Iris pigment epithelial cell (primary cell): ENCODE results near the gene CAAP1.
A peak's percentile ranks its signal among the peaks of the same experiment; 100 is the strongest.
"Not testable (repeated sequence)": the region's sequence is repeated elsewhere in the genome, so short reads cannot be mapped to it uniquely, and the experiment has no call there.

Experiments used
- DNase-seq: peaks from one replicate; pipeline ENCODE4 v3.0.0-alpha.2; 2011; ENCODE audit warnings: low read depth

Gene CAAP1, protein sequence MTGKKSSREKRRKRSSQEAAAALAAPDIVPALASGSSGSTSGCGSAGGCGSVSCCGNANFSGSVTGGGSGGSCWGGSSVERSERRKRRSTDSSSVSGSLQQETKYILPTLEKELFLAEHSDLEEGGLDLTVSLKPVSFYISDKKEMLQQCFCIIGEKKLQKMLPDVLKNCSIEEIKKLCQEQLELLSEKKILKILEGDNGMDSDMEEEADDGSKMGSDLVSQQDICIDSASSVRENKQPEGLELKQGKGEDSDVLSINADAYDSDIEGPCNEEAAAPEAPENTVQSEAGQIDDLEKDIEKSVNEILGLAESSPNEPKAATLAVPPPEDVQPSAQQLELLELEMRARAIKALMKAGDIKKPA

DNA sequence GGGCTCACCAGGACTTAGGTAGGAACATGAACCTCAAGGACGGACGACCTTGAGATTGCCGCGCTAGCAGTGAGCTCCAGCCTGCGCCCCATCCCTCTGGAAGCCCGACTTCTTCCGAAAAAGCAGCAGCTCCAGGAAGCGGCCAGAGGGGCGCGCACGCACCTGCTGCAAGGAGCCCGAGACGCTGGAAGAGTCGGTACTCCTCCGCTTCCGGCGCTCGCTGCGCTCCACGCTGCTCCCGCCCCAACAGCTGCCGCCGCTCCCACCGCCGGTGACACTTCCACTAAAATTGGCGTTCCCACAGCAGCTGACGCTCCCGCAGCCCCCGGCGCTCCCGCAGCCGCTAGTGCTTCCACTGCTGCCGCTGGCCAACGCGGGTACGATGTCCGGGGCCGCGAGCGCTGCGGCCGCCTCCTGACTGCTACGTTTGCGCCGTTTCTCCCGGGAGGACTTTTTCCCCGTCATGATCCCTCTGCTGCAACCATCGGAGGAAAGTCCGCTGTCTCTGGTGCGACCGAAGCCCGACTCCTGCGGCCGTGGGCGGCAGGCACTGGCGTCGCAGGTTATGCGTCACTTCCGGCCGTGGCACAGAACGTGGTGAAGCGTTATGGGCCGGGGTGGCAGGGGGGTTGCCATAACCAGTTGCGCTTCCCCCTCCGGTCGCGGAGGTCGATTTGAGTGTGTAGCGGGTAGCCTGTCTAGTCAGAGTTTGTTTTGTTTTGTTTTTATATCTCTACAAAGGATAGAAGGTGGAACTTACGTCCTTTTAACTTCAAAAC is at the start of gene CAAP1:
Gene CAAP1, minus strand, starts transcription at position 552 of the 779 bp plus-strand sequence. Its CDS starts 87 bp downstream, at position 465.
- DNase-seq, result peak; percentile 94

DNA sequence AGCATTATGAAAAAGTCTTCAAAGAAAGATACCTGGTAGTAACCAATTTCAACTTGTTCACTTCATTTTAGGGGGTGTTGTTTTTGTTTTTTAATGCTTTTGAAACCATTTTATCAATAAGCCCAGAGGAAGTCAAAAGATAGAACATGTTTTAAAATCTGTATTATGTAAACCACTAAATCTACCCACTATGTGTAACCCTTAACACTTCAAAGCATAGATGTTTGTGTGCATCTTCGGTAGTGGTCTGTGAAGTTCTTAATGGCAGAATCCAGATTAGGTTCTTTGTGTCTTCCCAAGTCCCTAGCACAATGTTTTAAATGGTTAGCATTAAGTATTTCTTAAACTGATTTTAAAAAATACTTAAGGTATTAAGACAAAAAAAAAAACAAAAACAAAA is 48.2 kb upstream of the CAAP1 start:
- DNase-seq, result no peak

DNA sequence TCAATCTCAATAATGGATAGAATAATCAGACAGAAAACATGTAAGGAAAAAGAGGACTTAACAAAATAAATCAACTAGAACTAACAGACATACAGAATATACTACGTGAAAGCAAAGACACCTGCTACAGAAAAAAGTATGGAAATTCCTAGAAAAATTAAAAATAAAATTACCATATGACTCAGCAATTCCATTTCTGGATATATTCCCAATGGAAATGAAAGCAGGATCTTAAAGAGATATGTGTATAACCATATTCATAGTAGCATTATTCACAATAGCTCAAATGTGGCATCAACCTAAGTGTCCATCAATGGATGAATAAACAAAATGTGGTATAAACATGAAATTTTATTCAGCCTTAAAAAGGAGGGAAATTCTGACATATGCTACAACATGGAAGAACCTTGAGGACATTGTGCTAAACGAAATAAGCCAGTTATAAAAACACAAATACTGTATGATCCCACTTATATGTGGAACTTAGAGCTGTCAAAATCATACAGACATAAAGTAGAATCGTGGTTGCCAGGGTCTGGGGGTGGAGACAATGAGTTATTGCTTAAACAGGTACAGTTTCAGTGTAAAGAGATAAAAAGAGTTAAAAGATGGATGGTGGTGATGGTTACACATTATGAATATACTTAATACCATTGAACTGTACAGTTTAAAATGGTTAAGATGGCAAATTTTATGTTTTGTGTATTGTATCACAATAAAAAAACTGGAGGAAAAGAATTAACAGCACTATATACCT is 47.5 kb upstream of the CAAP1 start:
- no peak for DNase-seq

DNA sequence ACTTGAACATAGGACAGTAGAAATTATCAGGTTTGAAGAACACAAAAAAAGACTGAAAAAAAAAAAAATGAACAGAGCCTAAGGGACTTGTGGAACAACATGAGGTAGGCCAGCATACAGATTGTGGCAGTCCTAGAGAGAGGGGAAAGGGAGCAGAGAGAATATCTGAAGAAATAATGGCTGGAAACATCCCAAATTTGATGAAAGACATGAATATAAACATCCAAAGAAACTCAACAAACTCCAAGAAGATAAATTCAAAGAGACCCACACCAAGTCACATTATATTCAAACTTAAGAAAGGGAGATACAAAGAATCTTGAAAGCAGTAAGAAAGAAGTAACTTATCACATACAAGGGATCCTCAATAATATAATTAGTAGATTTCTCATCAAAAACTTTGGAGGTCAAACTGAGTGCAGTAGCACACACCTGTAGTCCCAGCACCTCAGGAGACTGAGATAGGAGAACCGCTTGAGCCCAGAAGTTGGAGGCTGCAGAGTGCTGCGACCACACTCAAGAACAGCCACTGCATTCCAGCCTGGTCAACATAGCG is 45.3 kb upstream of the CAAP1 start:
- DNase-seq, result no peak

DNA sequence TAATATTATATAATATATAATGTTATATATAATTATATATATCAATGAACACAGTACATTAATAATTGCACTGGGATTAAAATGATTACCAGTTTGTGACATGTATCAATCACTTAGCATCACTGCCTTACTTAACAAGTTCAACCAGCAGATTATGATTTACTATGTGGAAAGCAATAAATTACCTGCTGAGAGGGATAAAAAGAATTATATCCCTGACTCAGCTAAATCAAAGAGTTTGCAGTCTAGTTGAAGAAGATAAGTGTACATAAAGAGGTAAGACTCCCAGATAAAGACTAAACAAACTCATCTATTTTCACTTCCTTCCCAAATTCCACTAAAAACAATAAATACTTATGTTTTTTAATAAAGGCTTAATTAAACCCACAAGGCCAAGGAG is 43.2 kb upstream of the CAAP1 start:
- no peak for DNase-seq

DNA sequence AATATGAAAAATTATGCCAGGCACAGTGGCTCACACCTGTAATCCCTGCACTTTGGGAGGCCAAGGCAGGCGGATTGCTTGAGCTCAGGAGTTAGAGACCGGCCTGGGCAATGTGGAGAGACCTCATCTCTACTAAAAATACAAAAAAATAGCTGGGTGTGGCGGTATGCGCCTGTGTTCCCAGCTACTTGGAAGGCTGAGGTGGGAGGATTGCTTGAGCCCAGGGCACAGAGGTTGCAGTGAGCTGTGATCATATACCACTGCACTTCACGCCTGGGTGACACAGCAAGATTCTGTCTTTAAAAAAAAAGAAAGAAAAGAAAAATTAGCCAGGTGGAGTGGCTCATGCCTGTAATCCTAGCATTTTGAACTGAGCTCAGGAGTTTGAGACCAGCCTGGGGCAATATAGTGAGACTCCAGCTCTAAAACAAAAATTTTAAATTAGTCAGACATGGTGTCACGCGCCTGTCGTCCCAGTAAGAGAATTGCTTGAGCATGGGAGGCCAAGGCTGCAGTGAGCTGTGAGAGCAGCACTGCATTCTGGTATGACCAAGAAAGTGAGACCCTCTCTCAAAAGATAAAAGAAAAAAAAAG is 36.4 kb upstream of the CAAP1 start:
- no peak for DNase-seq

DNA sequence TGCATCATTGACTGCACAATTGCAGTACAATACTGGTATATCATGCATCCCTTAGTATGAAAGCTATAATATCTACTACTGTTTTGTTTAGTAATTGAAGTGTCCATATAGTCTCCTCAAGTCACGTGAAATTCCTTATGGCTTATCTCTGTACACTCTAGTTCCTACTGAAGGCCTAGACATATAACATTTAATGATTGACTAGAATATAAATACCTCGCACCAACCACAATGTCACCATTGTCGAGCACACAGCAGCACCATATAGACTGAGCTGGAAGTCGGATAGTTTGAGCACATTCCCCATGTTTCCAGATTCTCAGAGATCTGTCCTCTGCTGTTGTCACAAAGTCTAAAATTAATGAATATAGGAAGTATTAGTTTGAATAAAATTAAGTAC is 33.0 kb upstream of the CAAP1 start:
- DNase-seq, result no peak

DNA sequence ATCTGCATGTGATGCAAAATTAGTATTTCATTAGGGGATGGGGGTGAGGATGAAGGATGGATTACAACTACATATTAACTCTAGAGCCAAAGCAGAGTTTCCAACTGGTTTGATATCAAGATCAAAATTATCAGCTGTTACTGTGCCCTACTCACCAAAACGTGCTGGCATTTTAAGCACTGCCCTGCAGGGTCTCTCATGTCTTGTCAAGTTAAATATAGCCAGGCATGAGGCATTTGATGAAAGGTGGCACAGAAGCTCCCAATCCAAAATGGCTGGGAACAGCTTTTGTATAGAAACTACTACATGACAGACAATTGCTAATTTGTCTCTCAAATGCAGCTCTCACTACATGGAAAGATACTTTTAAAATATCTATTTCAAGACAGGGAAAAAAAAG is 27.1 kb upstream of the CAAP1 start:
- no peak for DNase-seq

DNA sequence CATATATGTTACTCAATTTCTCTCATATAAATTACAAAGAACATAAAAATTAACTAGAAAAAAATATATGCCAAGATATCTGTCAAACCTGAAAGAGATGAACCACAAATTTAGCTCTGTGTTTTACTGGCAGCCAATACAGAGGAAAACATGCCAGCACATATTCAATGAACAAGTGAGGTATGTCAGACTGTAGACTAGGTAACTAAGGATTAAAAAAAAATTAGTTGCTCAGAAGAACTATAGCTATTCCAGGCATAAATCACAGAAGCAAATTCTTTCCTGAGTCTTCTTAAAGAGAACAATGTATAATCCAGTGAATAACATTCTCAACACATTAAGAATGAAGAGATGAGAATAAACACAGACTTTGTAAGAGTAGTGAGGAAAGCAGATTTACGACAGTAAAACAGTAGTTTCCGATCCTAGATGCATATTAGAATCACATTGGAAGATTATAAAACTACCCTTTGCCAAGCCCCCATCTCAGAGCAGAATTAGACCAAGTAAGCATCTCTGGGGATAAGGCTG is 20.6 kb upstream of the CAAP1 start:
- no peak for DNase-seq

DNA sequence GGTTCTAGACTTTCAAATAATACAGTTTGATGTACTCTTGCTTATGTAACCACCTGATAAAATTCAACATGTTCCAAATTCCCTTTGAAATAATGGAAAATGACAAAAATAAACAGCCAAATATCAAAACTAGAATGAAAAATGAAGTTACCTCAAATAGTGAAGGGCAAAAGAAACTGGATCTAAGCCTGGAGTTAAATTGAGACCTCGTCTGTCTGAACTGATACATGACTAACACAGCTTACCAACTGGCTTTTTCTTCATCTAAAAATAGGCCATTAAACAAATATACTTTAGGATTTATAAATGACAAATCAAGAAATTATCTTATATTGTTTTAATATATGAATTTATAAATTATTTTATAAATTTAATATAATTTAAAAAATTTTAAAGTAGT is 12.1 kb upstream of the CAAP1 start:
- DNase-seq, result no peak

DNA sequence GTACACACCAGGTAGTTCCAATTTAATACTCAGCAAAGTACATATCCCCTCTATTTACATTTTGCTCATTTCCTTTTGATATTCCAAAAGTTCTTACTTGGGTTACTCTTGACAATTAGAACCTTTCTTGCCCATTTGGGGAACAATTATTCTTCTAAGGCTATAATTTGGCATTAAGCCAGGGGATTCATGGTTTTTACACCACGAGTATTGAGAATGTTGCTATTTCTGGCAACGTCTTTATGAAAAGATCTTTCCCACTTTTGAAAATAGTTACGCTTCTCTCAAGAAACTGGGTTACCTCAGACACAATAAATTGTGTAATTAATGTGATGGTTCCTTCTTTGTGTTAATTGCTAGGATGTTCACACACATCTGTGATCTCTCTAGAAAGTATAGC is 11.5 kb upstream of the CAAP1 start:
- DNase-seq, result no peak

DNA sequence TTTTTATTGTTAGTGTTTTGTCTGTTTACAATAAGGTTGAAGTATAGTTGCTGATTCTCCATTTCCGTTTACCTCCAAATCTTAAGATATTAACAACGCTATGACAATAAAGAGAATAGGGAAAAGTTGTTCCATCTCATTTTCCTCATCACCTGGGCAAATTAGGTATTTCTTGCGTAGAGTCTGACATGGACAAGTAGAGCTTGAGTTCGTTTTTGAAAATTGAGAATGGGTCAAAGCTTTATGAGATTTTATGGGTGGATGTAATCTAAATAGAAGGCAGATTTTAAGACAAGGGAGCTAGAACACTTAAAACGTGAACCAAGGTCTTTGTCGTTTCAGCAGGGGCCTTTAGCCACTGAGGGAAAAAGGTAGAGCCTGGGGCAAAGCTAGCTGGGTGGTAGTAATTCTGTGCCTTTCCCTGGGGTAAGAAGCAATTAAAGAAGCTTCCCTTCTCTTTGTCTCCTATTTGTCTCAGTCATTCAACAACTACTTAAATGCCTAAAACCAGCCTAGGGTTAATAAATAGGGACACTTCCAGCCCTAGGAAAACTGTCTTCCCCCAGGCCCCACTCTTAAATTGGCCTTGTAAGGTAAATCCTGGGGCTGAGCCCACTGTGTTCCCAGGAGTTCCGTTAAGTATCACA is 551 bp upstream of the CAAP1 start:
- DNase-seq, result no peak

DNA sequence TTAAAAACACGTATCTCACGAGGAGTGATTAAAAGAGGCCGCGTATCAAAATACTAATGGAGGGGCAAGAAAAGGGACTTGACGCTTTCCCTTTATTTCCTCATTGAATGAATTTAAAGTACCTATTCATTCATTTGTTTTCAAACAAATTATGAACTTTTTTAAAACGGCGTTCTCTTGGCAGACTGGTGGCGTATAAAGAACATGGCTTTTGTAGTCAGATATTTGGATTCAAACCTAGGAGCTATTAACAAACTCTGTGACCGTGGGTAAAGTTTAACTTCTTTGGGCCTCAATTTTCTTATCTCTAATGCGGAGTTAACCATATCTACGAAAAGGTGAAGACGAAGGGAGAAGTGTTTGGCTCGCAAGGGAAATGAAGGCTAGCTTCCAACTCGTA is 876 bp downstream of the CAAP1 start:
- DNase-seq, result peak; percentile 12

DNA sequence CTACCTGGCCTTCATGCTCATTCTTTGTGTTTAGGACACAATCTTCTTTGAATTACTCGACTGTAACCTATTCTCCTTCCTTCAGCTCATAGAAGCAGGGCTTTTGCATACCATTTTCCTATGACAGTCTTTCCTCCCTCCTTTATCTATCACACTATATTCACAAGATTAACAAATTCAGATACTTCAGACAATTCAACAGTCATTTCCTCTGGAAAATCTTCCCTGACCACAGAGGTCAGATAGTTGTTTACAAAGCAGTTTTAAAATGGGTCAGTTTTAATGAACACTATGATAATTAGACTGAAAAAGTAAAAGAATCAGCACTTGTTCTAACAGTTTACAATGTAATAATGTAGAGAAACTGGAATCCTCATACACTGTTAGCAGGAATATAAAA is 4.3 kb downstream of the CAAP1 start:
- peak; percentile 57 for DNase-seq

DNA sequence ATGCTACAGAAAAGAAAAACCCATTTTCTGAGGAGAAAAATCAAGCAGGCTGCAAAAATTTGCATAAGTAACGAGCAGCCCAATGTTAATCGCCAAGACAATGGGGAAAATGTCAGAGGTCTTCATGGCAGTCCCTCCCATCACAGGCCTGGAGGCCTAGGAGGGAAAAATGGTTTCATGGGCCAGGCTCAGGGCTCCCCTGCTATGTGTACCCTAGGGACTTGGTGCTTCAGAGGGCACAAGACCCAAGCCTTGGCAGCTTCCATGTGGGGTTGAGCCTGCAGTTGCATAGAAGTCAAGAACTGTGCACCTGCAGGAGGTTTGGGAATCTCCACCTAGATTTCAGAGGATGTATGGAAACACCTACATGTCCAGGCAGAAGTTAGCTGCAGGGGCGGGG is 10.4 kb downstream of the CAAP1 start:
- DNase-seq, result no peak

DNA sequence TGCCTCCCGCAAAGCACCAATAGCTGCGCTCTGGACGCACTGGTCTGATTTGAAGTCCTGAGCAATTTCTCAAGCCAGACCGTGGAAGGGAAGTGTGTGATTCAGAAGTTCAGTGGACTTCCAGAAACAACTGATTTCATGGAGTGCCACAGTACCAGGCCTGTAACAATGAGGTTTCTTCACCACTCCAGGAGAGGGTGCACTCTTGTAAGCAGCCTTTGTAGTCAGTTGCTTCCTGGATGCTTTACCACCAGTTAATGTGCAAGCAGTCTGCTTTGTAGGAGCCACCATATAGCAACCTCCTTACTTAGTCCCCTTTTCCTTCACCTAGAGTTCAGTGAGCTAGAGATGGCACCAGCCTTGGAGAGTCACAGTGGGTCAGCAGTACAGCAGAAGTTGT is 12.3 kb downstream of the CAAP1 start:
- no peak for DNase-seq

DNA sequence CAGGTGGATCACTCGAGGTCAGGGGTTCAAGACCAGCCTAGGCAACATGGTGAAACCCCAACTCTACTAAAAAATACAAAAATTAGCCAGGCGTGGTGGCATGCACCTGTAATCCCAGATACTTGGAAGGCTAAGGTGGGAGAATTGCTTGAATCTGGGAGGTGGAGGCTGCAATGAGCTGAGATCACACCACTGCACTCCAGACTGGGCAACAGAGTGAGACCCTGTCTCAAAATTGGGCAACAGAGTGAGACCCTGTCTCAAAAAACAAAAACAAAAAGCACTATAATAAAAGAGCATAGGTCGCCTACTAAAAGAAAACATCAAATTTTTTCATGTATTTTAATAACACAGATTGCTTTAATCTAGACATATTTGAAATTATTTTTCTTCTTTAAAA is 17.4 kb downstream of the CAAP1 start:
- DNase-seq, result not testable (repeated sequence)

DNA sequence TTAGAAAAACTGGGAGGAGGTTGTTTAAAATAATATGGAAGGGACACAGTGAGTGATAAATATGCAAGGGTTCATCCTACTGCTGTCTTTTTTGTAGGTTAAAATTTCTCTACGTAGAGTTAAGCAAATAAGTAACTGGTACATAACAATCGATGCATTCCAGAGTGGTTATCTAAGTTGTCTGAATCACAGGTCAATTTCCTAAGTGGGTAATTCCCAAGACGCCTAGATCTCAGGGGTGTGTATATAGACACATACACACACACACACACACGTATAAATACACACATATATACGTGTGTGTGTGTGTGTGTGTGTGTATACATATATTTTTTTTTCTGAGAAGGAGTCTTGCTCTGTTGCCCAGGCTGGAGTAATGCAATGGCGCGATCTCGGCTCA is 22.3 kb downstream of the CAAP1 start:
- DNase-seq, result peak; percentile 90

DNA sequence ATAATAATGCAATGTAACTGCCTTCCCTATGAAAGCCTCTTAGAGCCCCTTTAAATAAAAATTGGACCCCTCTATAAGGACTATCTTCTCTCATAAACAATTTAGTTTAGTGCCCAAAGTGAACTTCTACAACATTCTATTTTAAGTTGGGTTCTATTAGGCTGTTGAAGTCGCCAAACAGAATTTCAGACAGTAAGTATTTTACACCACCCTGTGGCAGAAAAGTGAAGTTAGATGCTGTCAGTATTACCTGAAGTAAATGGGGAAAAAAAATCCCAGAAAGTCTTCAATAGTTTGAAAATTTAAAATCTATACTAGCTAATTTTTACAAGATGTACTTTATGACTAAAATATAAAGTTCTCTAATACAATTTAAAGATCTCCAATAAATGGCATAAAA is 29.5 kb downstream of the CAAP1 start:
- peak; percentile 27 for DNase-seq

DNA sequence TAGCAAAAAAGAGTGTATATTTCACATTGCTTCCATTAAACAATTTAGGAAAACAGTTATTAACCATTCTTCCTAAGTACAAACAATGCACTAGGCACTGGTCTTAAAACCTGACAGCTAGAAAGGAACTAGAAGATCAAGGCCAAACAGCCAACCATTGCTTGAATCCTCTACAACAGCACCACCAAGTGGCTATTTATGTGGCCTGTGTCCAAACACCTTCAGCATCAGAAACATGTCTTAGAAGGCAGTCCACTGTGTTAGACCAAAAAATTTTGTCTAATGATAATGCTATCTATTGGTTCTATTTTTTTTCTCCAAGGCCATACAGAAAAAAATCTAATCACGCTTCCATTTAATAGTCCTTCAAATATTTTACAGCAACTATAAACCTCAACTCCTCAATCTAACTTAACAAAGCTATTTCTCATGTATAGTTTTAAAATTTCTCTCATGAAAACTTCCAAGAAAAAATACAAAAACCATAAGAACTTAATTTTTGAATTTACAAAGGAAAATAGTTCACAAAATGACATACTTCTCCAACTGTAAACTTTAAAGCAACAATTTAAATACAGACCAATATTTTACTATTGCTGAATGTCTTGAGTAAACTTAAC is 36.1 kb downstream of the CAAP1 start:
- DNase-seq, result peak; percentile 62

DNA sequence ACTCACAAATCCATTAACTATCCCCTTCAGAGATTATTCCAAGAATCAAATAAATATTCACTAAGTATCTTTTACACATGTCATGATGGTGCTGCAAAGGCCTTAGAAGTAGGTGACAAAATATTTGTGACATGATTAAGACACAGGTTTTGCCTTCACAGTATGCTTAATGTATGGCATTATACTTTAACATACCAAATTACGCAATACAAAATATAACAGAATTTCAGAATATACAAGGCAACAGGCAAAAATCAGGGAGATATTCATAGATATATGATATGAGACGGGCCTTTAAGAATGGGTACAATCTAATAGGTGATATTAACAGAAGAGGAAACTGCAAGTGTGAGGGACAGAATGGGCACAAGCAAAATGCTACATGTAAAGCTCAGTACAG is 41.6 kb downstream of the CAAP1 start:
- no peak for DNase-seq
